ENCODE measurements around the gene MAGI1.

The MAGI1 gene

DNA sequence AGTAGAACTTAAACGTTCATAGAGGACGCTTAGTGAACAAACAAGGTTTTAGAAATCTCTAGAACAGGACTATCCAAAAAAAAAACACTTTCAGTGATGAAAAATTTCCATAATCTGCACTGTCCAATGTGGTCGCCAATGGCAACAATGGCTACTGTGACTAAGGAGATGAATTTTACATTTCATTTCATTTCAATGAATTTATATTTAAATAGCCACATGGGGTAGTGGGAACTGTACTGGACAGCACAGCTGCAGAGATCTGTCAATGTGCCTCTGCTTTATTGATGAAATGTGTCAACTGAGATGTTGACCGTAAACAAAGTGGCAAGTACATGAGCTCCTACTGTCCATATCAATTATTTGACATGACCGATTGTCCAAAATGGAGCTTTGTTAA is 222.5 kb downstream of the MAGI1 start:
- no peak overlapping the region for H3K27ac ChIP-seq
- TF ChIP-seq CTCF (IDR thresholded peaks at IDR 0.05), result no peak
- no peak overlapping the region for H3K4me3 ChIP-seq (ENCODE audit: low read depth in 1 of 2, low read length in 1 of 2)
- no peaks in the 10 kb centered on the region for H3K4me1 ChIP-seq (ENCODE audit: control insufficient read depth in 1 of 2, insufficient read depth in 1 of 2, low read depth in 1 of 2, low read length in 1 of 2)
- no peaks in the 10 kb centered on the region for H3K9me3 ChIP-seq
- H3K27me3 ChIP-seq, result no peaks in the 10 kb centered on the region
- H3K36me3 ChIP-seq, result no peaks in the 10 kb centered on the region

- TF ChIP-seq CTCF (IDR thresholded peaks at IDR 0.05), result no peak
- Histone ChIP-seq H3K4me1 (ENCODE audit: control insufficient read depth in 1 of 2, insufficient read depth in 1 of 2, low read depth in 1 of 2, low read length in 1 of 2) (no peaks in the 10 kb centered on the region), H3K27me3 (no peaks in the 10 kb centered on the region), H3K36me3 (no peaks in the 10 kb centered on the region), H3K9me3 (no peaks in the 10 kb centered on the region), H3K27ac (no peak overlapping the region), H3K4me3 (ENCODE audit: low read depth in 1 of 2, low read length in 1 of 2) (no peak overlapping the region)
Measured at GRCh38 chr3:65814845-65815578, 223.7 kb downstream of the MAGI1 start.

DNA sequence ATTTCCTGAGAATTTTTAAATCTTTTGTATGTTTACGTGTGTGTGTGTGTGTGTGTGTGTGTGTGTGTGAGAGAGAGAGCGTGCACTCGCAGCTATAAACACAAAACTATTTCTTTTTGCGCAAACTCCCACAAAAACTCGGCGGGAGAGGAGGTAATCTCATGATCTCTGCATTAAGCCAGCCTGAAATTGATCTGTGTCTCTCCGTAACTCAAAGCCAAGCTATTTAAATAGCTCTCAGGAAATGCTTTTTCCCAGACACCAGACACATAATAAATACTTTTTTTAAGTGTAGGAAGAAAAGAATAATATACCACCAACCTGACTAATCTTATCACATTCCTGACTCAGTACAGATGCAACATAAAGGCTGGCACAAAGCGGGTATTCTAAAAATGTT is 226.8 kb downstream of the MAGI1 start:
- no peak for TF ChIP-seq CTCF (IDR thresholded peaks at IDR 0.05)
- no peaks in the 10 kb centered on the region for H3K27me3 ChIP-seq
- H3K4me1 ChIP-seq (ENCODE audit: control insufficient read depth in 1 of 2, insufficient read depth in 1 of 2, low read depth in 1 of 2, low read length in 1 of 2), result no peaks in the 10 kb centered on the region
- H3K4me3 ChIP-seq (ENCODE audit: low read depth in 1 of 2, low read length in 1 of 2), result no peak overlapping the region
- H3K27ac ChIP-seq, result no peak overlapping the region
- no peaks in the 10 kb centered on the region for H3K9me3 ChIP-seq
- H3K36me3 ChIP-seq, result no peaks in the 10 kb centered on the region

- no peak for TF ChIP-seq CTCF (IDR thresholded peaks at IDR 0.05)
- no peaks in the 10 kb centered on the region for H3K27me3 ChIP-seq
- no peak overlapping the region for H3K4me3 ChIP-seq (ENCODE audit: low read depth in 1 of 2, low read length in 1 of 2)
- H3K9me3 ChIP-seq, result no peaks in the 10 kb centered on the region
- H3K27ac ChIP-seq, result no peak overlapping the region
- no peaks in the 10 kb centered on the region for H3K36me3 ChIP-seq
- no peaks in the 10 kb centered on the region for H3K4me1 ChIP-seq (ENCODE audit: control insufficient read depth in 1 of 2, insufficient read depth in 1 of 2, low read depth in 1 of 2, low read length in 1 of 2)
Measured at GRCh38 chr3:65811086-65811761, 227.5 kb downstream of the MAGI1 start.

DNA sequence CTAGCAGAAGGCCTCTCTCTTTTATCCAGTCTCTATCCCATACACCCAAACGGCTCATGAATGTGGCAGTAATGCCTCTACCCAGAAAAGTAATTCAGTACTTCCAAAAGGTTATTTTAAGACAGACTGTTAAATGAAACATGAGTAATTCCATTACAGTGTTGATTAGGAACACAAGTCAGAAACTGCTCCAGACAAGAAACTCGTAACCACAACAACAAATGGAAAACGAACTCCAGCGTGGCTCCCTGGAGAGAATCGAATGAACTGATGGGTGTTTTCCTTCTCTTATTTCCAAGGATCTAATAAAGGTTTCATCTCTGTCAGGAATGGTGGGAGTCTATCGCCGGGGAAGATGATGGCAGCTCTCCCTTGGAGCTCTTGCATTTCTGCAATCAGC is 228.4 kb downstream of the MAGI1 start:
- no peaks in the 10 kb centered on the region for H3K4me1 ChIP-seq (ENCODE audit: control insufficient read depth in 1 of 2, insufficient read depth in 1 of 2, low read depth in 1 of 2, low read length in 1 of 2)
- no peaks in the 10 kb centered on the region for H3K36me3 ChIP-seq
- TF ChIP-seq CTCF (IDR thresholded peaks at IDR 0.05), result no peak
- H3K27me3 ChIP-seq, result no peaks in the 10 kb centered on the region
- no peak overlapping the region for H3K27ac ChIP-seq
- no peaks in the 10 kb centered on the region for H3K9me3 ChIP-seq
- no peak overlapping the region for H3K4me3 ChIP-seq (ENCODE audit: low read depth in 1 of 2, low read length in 1 of 2)

Data from neutrophil (primary cell).